ENCODE data around the gene IFNA6.
A peak's percentile ranks its signal among the peaks of the same experiment; 100 is the strongest.
"Not testable (repeated sequence)": the region's sequence is repeated elsewhere in the genome, so short reads cannot be mapped to it uniquely, and the experiment has no call there.

IFNA6 gene

DNA sequence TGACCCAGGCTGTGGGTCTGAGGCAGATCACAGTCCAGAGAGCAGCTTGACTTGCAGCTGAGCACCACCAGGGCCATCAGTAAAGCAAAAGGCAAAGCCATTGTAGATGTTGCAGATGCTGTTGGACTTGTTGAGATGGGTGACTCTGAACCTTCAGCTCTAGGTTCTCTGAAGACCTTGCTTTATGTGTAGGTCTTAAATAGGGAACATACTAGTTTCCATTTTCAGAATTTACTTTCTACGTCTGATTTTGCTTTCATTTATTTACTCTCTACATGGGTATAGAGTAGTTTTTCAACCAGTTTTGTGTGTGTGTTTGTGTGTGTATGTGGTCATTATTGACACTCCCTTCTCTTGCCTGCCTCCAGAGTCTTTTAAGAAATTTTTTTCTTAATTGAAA is at the start of gene IFNA6:
IFNA6 (minus strand) TSS at position 101 of the 400 bp plus-strand sequence; CDS start at position 101, 0 bp downstream.
- no peak for DNase-seq (ENCODE audit: low read depth in 2 of 2)

DNA sequence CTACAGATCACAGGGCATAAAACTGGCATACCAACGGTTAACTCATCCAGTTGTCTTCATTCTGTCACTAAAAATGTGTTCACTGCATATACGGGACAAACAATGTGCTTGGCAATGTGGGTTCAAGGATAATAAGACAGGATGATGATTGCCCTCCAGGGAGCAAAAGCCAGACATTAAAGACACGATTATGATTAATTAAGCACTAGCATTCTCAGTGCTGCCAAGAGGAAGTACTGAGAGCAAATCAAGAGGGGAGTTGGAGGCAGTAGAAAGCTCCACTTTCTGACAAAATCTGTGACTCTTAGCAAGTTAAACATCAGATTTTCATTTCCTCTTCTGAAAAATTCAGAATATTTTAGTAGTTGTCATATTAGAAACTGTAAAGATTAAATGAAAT is 49.3 kb upstream of the IFNA6 start:
- no peak for DNase-seq (ENCODE audit: low read depth in 2 of 2)

DNA sequence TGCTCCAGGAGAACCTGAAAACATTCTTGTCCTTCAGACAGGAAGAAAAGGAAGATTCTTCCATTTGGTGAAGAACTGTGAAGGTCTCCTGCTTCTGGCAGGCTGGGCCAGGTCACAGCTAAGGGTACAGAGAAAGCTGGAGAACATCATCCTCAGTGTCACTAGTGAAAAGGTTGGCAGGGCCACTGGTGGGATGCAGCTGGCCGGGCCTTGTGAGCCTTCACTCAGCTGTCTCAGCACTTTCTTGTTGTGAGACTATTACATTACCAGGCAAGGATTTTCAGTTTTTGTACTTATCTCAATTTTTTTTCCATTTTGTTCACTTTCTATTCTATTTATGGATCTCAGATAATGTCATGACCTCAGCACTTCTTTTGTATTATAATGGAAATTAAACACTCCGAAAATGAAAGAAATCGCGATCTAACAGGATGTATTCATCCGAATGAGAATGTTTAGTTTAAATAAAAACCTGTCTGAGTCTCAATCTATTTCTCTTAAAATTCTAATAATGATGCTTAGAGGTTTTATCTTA is 48.3 kb upstream of the IFNA6 start:
- no peak for DNase-seq (ENCODE audit: low read depth in 2 of 2)

DNA sequence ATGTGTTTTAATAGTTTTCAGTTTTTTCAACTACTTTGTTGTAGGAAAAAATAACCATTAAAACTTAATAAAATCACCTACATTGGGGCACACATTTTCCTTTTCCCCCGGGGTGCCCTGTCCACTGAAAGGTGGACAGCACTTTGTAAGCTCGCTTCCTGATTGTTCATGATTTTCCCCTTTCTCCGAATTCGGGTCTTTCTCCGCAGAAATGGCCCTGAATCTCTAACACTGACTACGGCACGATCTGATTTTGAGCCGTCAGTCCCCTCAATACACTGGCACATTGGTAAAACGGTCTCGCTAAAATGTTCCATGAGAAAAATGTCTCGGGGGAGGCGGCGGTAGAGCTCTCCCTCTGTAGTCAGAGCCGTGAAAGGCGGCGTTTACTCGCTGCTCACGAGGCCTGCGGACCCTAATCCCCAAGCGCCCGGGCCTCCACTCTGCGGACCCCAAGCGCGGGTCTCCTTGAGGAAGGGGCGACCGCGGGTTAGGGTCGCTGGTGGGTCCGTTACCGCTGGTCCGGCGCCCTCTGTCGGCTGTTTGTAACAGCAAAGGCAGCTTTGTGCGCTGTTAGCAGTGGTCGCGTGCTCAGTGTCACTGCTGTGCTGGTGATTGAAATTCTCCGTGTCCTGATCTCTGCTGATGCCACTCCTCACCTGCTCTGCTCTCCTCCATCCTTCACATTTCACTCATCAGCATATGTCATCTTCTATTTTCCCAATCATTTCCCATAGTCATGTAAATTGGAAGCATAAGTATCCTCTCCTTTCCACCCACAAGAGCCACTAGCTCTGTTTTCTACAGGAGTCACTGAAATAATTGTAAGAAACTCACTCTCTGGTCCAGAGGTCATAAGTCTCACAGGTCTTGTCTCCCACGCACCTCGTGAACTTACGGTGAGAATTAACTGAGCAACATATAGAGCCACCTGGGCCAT is 45.4 kb upstream of the IFNA6 start:
- no peak for DNase-seq (ENCODE audit: low read depth in 2 of 2)

DNA sequence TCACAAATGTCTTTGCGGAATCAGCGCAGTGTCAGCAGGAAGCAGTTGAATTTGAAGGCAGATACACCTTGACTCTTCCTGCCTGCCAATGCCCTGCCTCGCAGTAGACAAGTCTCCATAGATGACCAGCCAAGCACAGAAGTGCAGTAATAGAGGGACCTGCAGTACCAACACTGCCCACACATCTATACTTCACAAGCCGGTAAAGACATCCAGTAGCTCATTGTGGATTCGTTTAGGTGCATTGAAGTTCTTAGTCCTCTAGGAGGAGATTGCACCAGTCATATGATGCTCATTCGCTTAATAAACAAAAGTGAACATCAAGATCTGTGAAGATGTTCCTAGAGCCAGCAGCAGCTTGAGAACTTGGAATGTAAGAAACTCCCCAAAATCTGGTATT is 41.6 kb upstream of the IFNA6 start:
- DNase-seq (ENCODE audit: low read depth in 2 of 2): no peak

DNA sequence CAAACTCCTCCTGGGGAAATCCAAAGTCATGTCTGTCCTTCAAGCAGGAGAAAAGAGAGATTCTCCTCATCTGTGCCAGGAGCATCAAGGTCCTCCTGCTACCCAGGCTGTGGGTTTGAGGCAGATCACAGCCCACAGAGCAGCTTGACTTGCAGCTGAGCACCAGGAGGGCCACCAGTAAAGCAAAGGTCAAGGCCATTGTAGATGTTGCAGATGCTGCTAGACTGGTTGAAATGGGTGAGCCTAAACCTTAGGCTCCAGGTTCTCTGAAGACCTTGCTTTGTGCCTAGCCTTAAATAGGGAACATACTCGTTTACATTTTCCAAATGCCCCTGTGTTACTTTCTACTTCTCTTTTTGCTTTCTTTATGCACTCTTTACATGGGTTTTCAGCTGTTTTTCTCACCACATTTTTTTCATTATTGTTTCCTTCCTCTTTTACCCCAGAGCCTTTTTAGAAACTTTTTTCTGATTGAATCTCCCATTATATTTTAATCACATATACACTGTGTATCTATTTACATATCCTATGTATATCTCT is 34.5 kb upstream of the IFNA6 start, which contains the start of gene IFNA2:
IFNA2 (minus strand) TSS at position 268 of the 540 bp plus-strand sequence; CDS start at position 199, 69 bp downstream.
- no peak for DNase-seq (ENCODE audit: low read depth in 2 of 2)

DNA sequence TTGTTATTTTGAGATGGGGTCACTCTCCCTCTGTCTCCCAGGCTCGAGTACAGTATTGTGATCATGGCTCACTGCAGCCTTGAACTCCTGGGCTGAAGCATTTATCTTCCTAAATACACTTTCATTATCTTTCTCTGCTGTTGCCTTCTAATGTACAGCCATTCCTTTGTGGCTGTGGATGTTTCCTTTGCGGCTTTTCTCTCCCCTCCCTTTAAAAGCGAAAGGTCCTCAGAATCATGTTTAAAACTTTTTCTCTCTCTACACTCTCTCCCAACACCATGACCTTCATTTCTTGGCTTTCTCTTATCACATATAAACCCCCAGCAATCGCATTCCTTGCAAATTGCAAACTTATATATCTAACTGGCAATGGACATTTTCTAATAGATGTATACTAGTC is 32.9 kb upstream of the IFNA6 start:
- no peak for DNase-seq (ENCODE audit: low read depth in 2 of 2)

DNA sequence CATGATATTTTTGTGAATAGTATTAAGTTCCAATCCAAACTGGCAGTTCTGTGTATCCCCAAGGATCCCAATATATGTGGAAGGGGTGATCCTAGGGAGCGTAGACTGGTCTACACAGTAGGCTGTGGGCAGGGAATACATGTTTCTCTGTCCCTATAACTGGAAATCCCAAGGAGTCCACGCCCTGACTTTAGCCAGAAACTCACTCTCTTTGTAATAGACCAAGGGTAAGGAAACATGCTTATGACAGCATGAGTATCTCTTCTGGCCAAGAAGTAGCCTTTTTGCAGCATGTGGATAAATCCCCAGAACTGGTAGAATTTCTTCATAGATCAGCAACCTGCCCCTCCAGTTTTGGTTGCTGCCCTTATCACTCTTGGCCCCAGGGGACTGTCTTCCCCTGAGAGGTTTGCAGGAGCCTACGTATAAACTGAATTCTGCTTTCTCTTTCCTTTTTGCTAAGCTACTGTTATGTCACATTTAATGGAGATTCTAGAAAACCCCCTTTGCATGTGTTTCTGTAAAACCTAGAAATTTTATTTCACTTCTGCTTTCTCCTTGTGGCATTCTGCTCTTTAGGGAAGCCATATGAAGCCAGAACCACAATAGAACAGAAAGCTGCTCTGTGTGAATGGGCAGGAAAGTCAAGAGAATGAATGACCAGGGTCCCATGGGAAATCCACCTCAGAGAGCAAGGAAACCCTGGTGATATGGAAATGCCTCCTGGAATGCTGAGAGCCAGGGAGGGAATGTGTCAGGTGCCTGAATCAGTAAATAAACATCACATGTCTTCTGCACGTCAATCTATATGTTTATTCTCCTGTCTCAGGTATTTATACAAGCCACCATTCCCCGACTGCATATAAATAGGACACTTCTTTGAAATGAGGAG is 31.0 kb upstream of the IFNA6 start:
- DNase-seq (ENCODE audit: low read depth in 2 of 2): no peak

DNA sequence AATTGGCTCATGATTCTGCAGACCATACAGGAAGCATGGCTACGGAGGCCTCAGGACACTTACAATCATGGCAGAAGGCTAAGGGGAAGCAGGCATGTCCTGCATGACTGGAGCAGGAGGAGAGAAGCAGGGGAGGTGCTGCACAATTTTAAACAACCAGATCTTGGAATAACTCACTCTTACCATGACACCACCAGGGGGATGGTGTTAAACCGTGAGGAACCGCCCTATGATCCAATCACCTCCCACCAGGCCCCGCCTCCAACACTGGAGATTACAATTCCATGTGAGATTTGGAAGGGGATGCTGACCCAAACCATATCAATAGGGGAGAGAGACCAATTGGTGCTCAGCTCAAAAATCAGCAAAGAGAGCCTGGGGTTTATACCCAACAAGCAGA is 20.8 kb upstream of the IFNA6 start:
- not testable (repeated sequence) for DNase-seq (ENCODE audit: low read depth in 2 of 2)

DNA sequence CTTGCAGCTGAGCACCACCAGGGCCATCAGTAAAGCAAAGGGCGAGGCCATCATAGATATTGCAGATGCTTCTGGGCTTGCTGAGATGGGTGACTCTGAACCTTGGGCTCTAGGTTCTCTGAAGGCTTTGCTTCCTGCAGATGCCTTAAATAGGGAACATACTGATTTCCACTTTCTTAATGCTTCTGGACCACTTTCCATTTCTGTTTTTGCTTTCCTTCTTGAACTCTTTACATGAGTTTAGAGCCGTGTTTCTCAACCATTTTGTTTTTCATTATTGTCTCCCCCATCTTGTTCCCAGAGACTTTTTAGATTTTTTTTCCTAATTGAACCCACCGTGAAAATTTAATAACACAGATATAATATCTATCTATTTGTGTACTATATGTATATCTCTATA is 17.3 kb upstream of the IFNA6 start, which contains the start of gene IFNA13:
IFNA13 (minus strand) TSS at position 101 of the 400 bp plus-strand sequence; CDS start at position 54, 47 bp downstream.
- DNase-seq (ENCODE audit: low read depth in 2 of 2): no peak

DNA sequence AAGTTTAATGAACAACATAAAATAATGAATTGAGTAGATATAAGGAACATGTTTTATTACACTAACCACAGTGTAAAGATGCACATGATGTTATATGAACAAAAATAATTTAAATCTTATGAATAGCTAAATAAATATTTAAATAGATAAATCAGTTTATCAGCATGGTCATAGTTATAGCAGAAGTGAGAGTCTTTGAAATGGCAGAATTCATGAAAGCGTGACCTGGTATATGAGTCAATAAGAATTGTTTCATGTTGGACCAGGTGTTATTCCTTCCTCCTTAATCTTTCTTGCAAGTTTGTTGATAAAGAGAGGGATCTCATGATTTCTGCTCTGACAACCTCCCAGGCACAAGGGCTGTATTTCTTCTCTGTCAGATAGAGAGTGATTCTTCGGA is 16.5 kb upstream of the IFNA6 start:
- DNase-seq (ENCODE audit: low read depth in 2 of 2): not testable (repeated sequence)

DNA sequence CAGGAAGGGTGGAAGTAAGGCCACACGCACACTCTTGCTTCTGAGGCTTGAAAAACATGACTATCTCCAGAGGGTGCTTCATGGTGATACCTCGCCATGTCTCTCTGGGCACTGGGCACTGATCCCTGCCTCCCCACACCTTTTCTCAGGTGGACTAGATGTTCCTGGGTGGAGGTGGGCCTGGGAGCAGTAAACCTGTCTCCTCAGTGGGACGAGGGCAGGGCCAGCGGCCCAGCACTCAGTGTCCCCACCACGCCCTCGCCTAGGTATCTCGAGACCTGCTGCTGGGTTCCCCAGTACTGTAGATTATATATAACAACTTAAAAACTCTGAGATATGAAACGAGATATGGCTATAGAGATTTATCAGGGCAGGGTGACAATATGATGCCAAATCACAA is 11.6 kb upstream of the IFNA6 start:
- DNase-seq (ENCODE audit: low read depth in 2 of 2): no peak

DNA sequence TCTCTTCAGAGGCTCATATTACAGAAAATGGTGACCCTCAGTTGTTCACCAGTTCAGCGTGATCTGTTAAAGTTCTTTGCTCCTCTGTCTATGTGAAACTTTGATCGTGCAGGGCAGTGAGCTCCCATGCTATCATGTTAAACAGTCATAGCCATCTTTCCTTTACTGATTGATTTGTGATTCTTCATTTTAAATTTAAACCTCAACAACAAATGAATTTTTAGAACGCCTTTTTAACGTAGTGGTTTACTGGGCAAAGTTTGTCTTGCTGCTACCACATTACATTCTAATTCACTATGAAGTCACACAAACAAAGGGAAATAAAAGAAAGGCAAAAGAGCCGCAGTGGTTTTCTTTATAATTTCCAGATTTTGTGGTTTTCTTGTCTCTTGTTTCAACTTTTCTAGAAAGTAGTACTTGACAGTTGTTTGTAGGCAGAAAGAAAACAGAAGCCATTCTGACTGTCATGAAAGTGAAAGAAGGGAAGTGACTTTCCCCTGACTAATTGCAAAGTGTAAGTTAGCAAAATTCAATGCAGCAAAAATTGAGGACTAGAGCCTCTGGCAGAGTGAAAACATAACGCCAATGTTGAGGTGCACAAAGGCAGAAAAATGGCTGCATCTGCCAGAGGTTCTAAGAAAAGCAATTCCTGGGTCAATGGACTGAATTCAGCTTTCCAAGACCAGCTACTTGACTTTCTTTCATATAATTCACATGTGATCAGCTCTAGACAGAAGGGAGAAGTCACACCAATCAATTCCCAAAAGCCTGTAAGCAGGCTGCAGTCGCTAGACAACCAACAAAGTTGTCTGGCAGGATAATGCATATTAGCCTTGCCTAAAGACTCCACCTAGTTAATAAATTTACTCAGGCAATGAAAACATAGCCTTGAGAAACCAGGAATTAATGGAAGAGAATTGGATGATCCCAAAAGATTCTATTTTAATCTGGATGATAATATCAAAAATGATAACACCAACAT is 7.1 kb upstream of the IFNA6 start:
- peak; percentile 6 to 9 for DNase-seq (ENCODE audit: low read depth in 2 of 2)

DNA sequence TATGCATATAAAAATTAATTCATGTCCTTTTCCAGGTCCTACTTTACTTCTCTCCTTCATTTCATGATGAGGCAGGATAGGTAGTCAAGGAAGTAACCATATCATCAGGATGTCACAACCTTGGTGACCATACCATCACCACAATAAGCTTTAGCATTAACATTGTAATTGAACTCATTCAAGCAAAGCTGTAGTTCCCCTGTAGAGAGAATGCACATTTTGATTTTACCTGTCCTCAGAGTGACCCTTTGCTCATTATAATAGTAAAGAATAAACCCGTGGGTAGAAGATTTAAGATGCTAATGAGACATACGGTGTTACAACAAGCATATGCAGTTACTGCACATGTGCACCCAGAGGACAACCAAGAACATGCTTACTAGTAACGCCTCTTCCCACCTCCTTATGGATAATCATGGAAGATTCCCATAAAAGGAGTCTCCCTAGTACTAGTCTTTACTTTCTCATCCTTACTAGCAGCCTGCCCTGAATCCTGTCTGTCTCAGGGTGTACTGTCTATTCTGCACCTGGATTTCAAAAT is 2.2 kb downstream of the IFNA6 start:
- DNase-seq (ENCODE audit: low read depth in 2 of 2): no peak

DNA sequence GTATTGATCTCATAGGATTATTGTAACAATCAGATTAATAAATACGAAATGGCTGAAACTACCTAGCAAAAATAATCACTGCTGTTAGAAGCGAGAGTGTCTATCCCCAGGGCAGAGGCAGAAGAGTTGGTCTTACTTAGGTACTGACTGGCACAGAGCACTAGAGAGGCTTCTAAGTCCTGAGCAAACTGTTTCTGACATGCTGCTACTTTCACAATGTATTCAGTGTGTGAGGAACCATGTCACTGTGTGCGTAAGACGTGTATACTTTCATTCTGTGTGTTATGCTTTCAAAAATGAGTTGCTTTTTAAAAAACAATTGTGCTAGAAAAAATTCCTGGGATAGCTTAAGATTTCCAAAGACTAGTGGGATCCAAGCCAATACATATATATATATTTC is 10.0 kb downstream of the IFNA6 start:
- DNase-seq (ENCODE audit: low read depth in 2 of 2): no peak

DNA sequence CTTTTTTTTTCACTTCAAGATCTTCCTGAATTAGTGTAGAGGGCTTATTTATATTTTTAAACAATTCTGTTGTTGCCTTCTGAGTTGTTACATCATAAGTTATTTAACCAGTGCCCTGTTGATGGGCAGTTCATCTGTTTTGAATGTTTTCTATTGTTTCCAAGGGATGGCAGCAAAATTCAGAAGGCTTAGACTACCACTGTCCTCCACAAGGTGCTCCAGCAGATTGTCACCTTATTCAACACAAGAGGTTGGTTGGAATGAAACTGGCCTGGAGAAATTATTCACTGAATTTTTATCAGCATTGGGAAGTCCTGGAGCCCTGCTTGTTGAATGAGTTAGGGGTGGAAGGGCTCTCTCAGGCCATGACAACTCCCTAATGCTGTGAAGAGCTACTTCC is 14.2 kb downstream of the IFNA6 start:
- no peak for DNase-seq (ENCODE audit: low read depth in 2 of 2)

DNA sequence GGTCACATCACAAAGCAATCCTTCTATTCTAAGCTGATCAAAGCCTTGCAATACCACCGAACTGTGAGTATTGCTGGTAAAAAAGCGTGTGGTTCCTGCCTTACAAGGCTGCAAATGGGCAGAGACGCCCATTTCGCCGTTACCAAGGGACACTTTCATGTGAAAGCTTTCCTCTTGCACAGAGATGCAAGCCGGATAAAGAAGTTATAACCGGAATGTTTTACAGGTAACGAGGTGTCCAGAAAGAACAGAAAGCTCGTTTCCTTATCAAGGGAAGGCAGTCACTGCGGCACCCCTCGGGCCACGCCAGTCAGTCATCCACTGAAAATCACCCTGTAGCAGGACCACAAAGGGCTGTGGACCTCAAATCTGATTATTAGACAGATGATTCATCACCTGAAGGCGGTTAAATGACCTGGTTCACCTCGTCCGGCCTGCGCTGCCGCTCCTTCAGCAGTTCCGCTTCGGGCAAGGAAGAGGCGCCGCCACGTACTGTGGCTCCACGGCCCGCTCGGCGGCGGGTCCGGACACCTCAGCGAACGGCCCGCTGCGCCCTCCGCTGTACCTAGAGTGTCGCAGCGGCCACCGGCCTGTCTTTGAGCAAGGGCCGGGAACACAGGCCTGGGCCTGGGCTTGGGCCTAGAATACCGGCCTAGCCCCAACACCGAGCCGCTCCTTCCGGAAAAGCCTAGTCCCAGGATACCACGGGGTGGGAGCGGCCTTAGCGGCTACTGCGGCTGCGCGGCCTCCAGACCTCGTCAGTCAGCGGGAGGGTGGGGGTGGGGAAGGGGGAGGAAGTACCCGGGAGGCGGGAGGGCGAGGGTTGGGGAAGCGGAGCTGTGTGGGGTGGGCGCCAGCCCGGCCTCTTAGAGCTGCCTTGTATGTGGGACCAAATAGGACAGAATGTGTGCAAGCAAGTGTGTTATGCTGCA is 15.7 kb downstream of the IFNA6 start, which contains the start of gene KLHL9:
KLHL9 (minus strand) TSS at position 704 of the 932 bp plus-strand sequence; CDS start at position 159, 545 bp downstream.
- DNase-seq (ENCODE audit: low read depth in 2 of 2): peak; percentile 85 to 87

DNA sequence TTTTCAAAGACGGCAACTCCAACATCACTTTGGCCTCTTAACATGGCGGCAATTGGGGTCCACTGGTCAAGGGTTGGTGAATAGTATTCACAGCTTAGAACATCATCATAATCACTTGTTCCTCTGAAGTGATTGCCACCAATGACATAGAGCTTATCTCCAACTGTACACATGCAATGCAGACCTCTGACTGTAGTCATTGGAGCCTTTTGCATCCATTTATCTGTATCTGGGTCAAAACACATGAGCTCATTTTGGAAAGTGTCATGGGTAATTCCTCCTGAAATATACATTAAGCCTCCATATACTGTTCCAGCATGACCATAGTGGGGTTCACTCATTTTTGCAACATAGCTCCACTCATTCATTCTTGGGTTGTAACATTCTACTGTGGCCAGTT is 17.5 kb downstream of the IFNA6 start:
- no peak for DNase-seq (ENCODE audit: low read depth in 2 of 2)
